IMR-90 (cell line): ENCODE measurements around the gene PLB1. TPM values are rescaled to one million over a fixed set of nuclear protein-coding genes. Genes with fewer than 3 reads are reported as not detected.

Experiments used
- ATAC-seq: fragments of 200-7000 bp; cut with Tn5 transposase; 2 replicates; pipeline ENCODE4 v1.9.1; 2020; ENCODE audit warnings: low read depth, mild to moderate bottlenecking, moderate library complexity
- BruUV-seq: library from RNA; stranded (reverse); fragments of 400-500 nt; replicated peaks from 2 replicates; lab custom pipeline; 2021; lab: Mats Ljungman, UMichigan
- CTCF ChIA-PET: fragments of 300-600 bp; formaldehyde crosslinking; extraction: SDS; loops from one replicate; lab custom pipeline; 2021; ENCODE audit warnings: antibody characterized with exemption; lab: Yijun Ruan, JAX
- POLR2A ChIA-PET: fragments of 300-600 bp; sonication (Branson Sonifier 250); formaldehyde crosslinking; loops from one replicate; lab custom pipeline; 2022; ENCODE audit warnings: antibody characterized with exemption; ENCODE audit not compliant: unreplicated experiment; lab: Charles Lee
- DNase-seq: peaks from one replicate; pipeline ENCODE4 v3.0.0; 2013
- H2AFZ ChIP-seq: replicated peaks from 2 replicates; pipeline ENCODE3; 2013; ENCODE audit warnings: low read length, mild to moderate bottlenecking; ENCODE audit not compliant: poor library complexity
- H2AK5ac ChIP-seq: 2 replicates; pipeline ENCODE4 v1.6.1; 2013; ENCODE audit warnings: low read depth, low read length, inconsistent platforms
- H2AK9ac ChIP-seq: replicated peaks from 2 replicates; pipeline ENCODE3; 2013; ENCODE audit warnings: mild to moderate bottlenecking, low read depth, low read length, moderate library complexity; ENCODE audit not compliant: poor library complexity
- H2BK120ac ChIP-seq: 2 replicates; pipeline ENCODE4 v1.6.1; 2013; ENCODE audit warnings: low read depth, low read length, inconsistent platforms
- H2BK15ac ChIP-seq: 3 replicates; pipeline ENCODE4 v1.6.1; 2013; ENCODE audit warnings: low read depth, low read length, inconsistent platforms
- H2BK20ac ChIP-seq: 2 replicates; pipeline ENCODE4 v1.6.1; 2013; ENCODE audit warnings: low read depth, mild to moderate bottlenecking, inconsistent platforms, low read length, moderate library complexity
- H2BK5ac ChIP-seq: 2 replicates; pipeline ENCODE4 v1.6.1; 2013; ENCODE audit warnings: mild to moderate bottlenecking, low read depth, low read length, inconsistent platforms; ENCODE audit not compliant: poor library complexity, severe bottlenecking
- H3K14ac ChIP-seq: replicated peaks from 2 replicates; pipeline ENCODE4 v1.6.1; 2013; ENCODE audit warnings: low read depth, low read length, inconsistent platforms
- H3K18ac ChIP-seq: 2 replicates; pipeline ENCODE4 v1.6.1; 2013; ENCODE audit warnings: low read depth, low read length, control low read depth
- H3K23ac ChIP-seq: 2 replicates; pipeline ENCODE4 v1.6.1; 2013; ENCODE audit warnings: low read depth, low read length, inconsistent platforms
- H3K27ac ChIP-seq: 2 replicates; pipeline ENCODE4 v1.5.1; 2013; ENCODE audit warnings: mild to moderate bottlenecking, control low read depth, low read length; ENCODE audit not compliant: insufficient read depth
- H3K27me3 ChIP-seq: 2 replicates; pipeline ENCODE4 v1.6.1; 2013; ENCODE audit warnings: low read length; ENCODE audit not compliant: control insufficient read depth, insufficient read depth
- H3K36me3 ChIP-seq: 2 replicates; pipeline ENCODE4 v1.6.1; 2013; ENCODE audit warnings: low read length, mixed read lengths; ENCODE audit not compliant: control insufficient read depth, insufficient read depth
- H3K4ac ChIP-seq: 2 replicates; pipeline ENCODE4 v1.6.1; 2013; ENCODE audit warnings: low read depth, low read length, inconsistent platforms
- H3K4me1 ChIP-seq: 2 replicates; pipeline ENCODE4 v1.6.1; 2013; ENCODE audit warnings: low read length, mixed read lengths; ENCODE audit not compliant: control insufficient read depth, insufficient read depth
- H3K4me2 ChIP-seq: 2 replicates; pipeline ENCODE4 v1.6.1; 2013; ENCODE audit warnings: low read depth, mild to moderate bottlenecking, control low read depth, low read length, moderate library complexity
- H3K4me3 ChIP-seq: 2 replicates; pipeline ENCODE4 v1.5.1; 2013; ENCODE audit warnings: low read depth, mild to moderate bottlenecking, control low read depth, low read length, moderate library complexity; ENCODE audit not compliant: insufficient read depth
- H3K56ac ChIP-seq: 2 replicates; pipeline ENCODE4 v1.6.1; 2013; ENCODE audit warnings: low read length, inconsistent platforms; ENCODE audit not compliant: insufficient read depth; ENCODE audit errors: extremely low read depth
- H3K79me1 ChIP-seq, 2 experiments: 2 replicates each; pipeline ENCODE4 v1.6.1; 2013; ENCODE audit warnings: low read length in 2 of 2, inconsistent platforms in 1 of 2, low read depth in 1 of 2
- H3K9ac ChIP-seq: 2 replicates; pipeline ENCODE4 v1.6.1; 2013; ENCODE audit warnings: low read depth, low read length, control low read depth
- H3K9me1 ChIP-seq: 2 replicates; pipeline ENCODE4 v1.6.1; 2013; ENCODE audit warnings: low read length, inconsistent platforms; ENCODE audit not compliant: insufficient read depth
- H3K9me3 ChIP-seq: 2 replicates; pipeline ENCODE4 v1.6.1; 2013; ENCODE audit warnings: low read length; ENCODE audit not compliant: control insufficient read depth, insufficient read depth
- H4K20me1 ChIP-seq: 2 replicates; pipeline ENCODE4 v1.6.1; 2013; ENCODE audit warnings: low read length, inconsistent platforms; ENCODE audit not compliant: insufficient read depth
- H4K5ac ChIP-seq: 2 replicates; pipeline ENCODE4 v1.6.1; 2013; ENCODE audit warnings: mild to moderate bottlenecking, low read depth, low read length, control low read depth
- H4K8ac ChIP-seq, 2 experiments: 2 replicates each; pipeline ENCODE4 v1.6.1; 2013; ENCODE audit warnings: low read depth in 2 of 2, low read length in 2 of 2, control low read depth in 1 of 2, inconsistent platforms in 1 of 2
- H4K91ac ChIP-seq: 2 replicates; pipeline ENCODE4 v1.6.1; 2013; ENCODE audit warnings: low read depth, low read length, inconsistent platforms; ENCODE audit not compliant: insufficient read depth
- BHLHE40 ChIP-seq: fragments of 150-350 bp; IDR thresholded peaks from 2 replicates; pipeline ENCODE4 v1.6.1; 2016; ENCODE audit warnings: mild to moderate bottlenecking, low read depth, low read length
- CTCF ChIP-seq: conservative IDR thresholded peaks from 2 replicates; pipeline ENCODE4 v1.5.1; 2012; ENCODE audit warnings: mild to moderate bottlenecking, low read depth, low read length, improper control_type of control experiment
- MAZ ChIP-seq: IDR thresholded peaks from 2 replicates; pipeline ENCODE4 v1.6.1; 2012; ENCODE audit warnings: low read depth, mild to moderate bottlenecking, low read length, improper control_type of control experiment, moderate library complexity, borderline replicate concordance
- RAD21 ChIP-seq: IDR thresholded peaks from 2 replicates; pipeline ENCODE4 v1.6.1; 2012; ENCODE audit warnings: low read length, improper control_type of control experiment
- SMC3 ChIP-seq: fragments of 150-350 bp; IDR thresholded peaks from 2 replicates; pipeline ENCODE4 v1.6.1; 2016; ENCODE audit warnings: low read depth, mild to moderate bottlenecking, antibody characterized with exemption, low read length, moderate library complexity
- WGBS, 2 experiments: methylation state at CpG; one replicate each; pipeline versions ENCODE4 v1.1.5 to v1.1.7; 2013; ENCODE audit warnings: missing lambda C conversion rate in 2 of 2; ENCODE audit not compliant: insufficient read length in 1 of 2; ENCODE audit errors: extremely low coverage in 2 of 2; 5-methylcytosine and 5-hydroxymethylcytosine counted together
- dilution Hi-C: fragments of 300-500 bp; cut with HindIII; formaldehyde crosslinking; loops from one replicate; pipeline ENCODE4 v1.14.3; 2018; ENCODE audit warnings: low sequenced_read_pairs; ENCODE audit not compliant: unreplicated experiment
- in situ Hi-C: fragments of 300-500 bp; cut with MboI; formaldehyde crosslinking; loops from 3 replicates; pipeline ENCODE4 v1.14.3; 2019; ENCODE audit warnings: low sequenced_read_pairs, inconsistent platforms, mixed read lengths
- intact Hi-C: fragments of 100-400 bp; cut with micrococcal nuclease; formaldehyde crosslinking; loops from 2 replicates; pipeline ENCODE4 v1.10.0; 2022
- polyA plus RNA-seq, 3 experiments: library from polyadenylated mRNA; depleted of rRNA; stranded (reverse); fragments of >200 nt; gene quantifications; 2 replicates each; pipeline ENCODE4 v1.2.3, GENCODE V29; 2012; ENCODE audit warnings: low replicate concordance in 1 of 3
- total RNA-seq: library from RNA; depleted of rRNA; stranded (reverse); fragments of >200 nt; gene quantifications from 2 replicates; pipeline ENCODE4 v1.2.3, GENCODE V29; 2012

Gene PLB1
- total and polyA plus RNA-seq, 2 of the 4 experiments (the other 2 are of a cell fraction) = 0.74 to 0.90 TPM

- no TSS peak for BruUV-seq
- ATAC-seq = peak; percentile 84
- POLR2A ChIA-PET = interaction anchor here (0.5 kb wide), 1 partner anchor 442 kb away, joined by 11 read pairs; the partner anchor contains the start of gene WDR43
These were observed 43.3 kb upstream of the PLB1 start for GRCh38 chr2:28452534-28453081.

More at GRCh38 chr2:28452534-28453081, 43.3 kb upstream of the PLB1 start:
- Histone ChIP-seq H2AK9ac (peak overlapping the region; percentile 77), H3K23ac (no peak overlapping the region), H2BK120ac (peak overlapping the region; percentile 65; the same call in 1 of the 2 replicates), H3K9me1 (peaks cover 22% of the 10 kb centered on the region), H3K4me3 (no peak overlapping the region), H3K9me3 (no peaks in the 10 kb centered on the region), H4K5ac (no peak overlapping the region), H3K79me1 (peaks cover 0 to 26% of the 10 kb centered on the region in 2 experiments; a peak in 2 of 4 replicates), H2AFZ (peak overlapping the region; percentile 81), H3K27me3 (no peaks in the 10 kb centered on the region), H3K36me3 (no peaks in the 10 kb centered on the region), H3K9ac (no peak overlapping the region), H3K4ac (peak overlapping the region; percentile 51; the same call in 1 of the 2 replicates), H4K20me1 (no peaks in the 10 kb centered on the region), H4K91ac (no peak overlapping the region), H3K56ac (no peak overlapping the region), H3K18ac (no peak overlapping the region), H3K14ac (no peak overlapping the region), H4K8ac (no peak overlapping the region), H2BK20ac (peak overlapping the region; percentile 59; the same call in 1 of the 2 replicates), H3K27ac (no peak overlapping the region), H2BK15ac (0 out of 3 replicates have a peak overlapping the region, but pooled peaks have one; percentile 10), H3K4me1 (peaks cover 19% of the 10 kb centered on the region), H3K4me2 (no peak overlapping the region), H2BK5ac (no peak overlapping the region), H2AK5ac (peak overlapping the region; percentile 56; the same call in 1 of the 2 replicates)
- CTCF ChIA-PET = interaction anchor here (0.7 to 1.4 kb wide), 2 partner anchors 62 to 729 kb away, joined by 3 to 5 read pairs; no protein-coding TSS in a partner anchor
- WGBS, 2 experiments = 75% methylated on average over 2 of the region's 7 CpGs; no CpG with 5 or more reads in 1 of the 2 experiments
- peak; percentile 27 for DNase-seq
- intact Hi-C loops (loop anchor here (1.0 to 5.0 kb wide), 3 partner anchors 60 to 730 kb away; partner anchors contain the start of gene FOSL2), in situ Hi-C loops (no loop called here), dilution Hi-C loops (no loop called here)
- TF ChIP-seq RAD21 = peak; percentile 92
- peak; percentile 14; the same call in 1 of the 2 replicates for TF ChIP-seq MAZ
- TF ChIP-seq BHLHE40 = no peak
- TF ChIP-seq SMC3 = peak; percentile 87
- TF ChIP-seq CTCF = peak; percentile 90
